GM13977 (cell line): ENCODE data around the gene CD99.
"Not testable (repeated sequence)": the region's sequence is repeated elsewhere in the genome, so short reads cannot be mapped to it uniquely, and the experiment has no call there.

ENCODE experiments used
- DNase-seq: peaks from one replicate; pipeline ENCODE4 v3.0.0; 2012; ENCODE audit warnings: low spot score
- in situ Hi-C: fragments of 300-500 bp; cut with MboI; formaldehyde crosslinking; loops from one replicate; pipeline ENCODE4 v1.12.0; 2022; ENCODE audit warnings: low sequenced_read_pairs, low pct_unique_long_range_greater_than_20kb, mixed read lengths, inconsistent platforms; ENCODE audit not compliant: unreplicated experiment
- TF ChIP-seq, protein P1 (sequence below): IDR thresholded peaks from 2 replicates; pipeline ENCODE4 v1.5.1; 2012; ENCODE audit warnings: mild to moderate bottlenecking, control low read depth; ENCODE audit not compliant: insufficient read depth; ENCODE audit errors: extremely low read depth, missing control alignments

CD99 gene

DNA sequence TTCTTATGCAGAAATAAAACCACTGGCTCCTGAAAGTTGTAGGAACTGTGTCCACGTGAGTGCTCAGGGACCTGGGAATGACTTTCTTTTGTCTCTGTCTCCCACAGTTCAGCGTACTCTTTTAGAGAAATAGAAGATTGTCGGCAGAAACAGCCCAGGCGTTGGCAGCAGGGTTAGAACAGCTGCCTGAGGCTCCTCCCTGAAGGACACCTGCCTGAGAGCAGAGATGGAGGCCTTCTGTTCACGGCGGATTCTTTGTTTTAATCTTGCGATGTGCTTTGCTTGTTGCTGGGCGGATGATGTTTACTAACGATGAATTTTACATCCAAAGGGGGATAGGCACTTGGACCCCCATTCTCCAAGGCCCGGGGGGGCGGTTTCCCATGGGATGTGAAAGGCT is 49.6 kb downstream of the CD99 start:
- in situ Hi-C loops, result no loop called here
- DNase-seq, result no peak
- TF ChIP-seq, protein P1, sequence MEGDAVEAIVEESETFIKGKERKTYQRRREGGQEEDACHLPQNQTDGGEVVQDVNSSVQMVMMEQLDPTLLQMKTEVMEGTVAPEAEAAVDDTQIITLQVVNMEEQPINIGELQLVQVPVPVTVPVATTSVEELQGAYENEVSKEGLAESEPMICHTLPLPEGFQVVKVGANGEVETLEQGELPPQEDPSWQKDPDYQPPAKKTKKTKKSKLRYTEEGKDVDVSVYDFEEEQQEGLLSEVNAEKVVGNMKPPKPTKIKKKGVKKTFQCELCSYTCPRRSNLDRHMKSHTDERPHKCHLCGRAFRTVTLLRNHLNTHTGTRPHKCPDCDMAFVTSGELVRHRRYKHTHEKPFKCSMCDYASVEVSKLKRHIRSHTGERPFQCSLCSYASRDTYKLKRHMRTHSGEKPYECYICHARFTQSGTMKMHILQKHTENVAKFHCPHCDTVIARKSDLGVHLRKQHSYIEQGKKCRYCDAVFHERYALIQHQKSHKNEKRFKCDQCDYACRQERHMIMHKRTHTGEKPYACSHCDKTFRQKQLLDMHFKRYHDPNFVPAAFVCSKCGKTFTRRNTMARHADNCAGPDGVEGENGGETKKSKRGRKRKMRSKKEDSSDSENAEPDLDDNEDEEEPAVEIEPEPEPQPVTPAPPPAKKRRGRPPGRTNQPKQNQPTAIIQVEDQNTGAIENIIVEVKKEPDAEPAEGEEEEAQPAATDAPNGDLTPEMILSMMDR, result no peak

- in situ Hi-C loops, result no loop called here
- DNase-seq, result no peak
These were observed 50.3 kb downstream of the CD99 start for GRCh38 chrX:2741386-2741785.

DNA sequence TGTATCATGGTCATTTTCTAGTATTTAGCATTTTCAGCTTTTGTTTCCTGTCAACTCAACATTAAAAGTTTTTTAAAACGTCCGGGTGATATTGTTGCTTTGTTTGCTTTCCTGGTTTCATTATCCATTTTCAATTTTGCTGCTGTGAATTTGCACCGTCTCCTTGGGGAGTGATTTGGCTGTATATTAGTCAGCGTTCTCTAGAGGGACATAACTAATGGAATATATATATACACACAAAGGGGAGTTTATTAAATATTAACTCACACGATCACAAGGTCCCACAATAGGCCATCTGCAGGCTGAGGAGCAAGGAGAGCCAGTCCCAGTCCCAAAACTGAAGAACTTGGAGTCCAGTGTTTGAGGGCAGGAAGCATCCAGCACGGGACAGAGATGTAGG is 55.2 kb downstream of the CD99 start:
- in situ Hi-C loops, DNase-seq: not testable (repeated sequence)

More at GRCh38 chrX:2741386-2741785, 50.3 kb downstream of the CD99 start:
- TF ChIP-seq, protein P1, result no peak

GRCh38 chrX:2748171-2748814 is 57.2 kb downstream of the CD99 start:
- TF ChIP-seq, protein P1, result no peak
- no peak for DNase-seq
- in situ Hi-C loops, result no loop called here

- DNase-seq, result no peak
- in situ Hi-C loops, result no loop called here
- TF ChIP-seq, protein P1, result no peak
These were observed 57.7 kb downstream of the CD99 start for GRCh38 chrX:2748815-2749188.

DNA sequence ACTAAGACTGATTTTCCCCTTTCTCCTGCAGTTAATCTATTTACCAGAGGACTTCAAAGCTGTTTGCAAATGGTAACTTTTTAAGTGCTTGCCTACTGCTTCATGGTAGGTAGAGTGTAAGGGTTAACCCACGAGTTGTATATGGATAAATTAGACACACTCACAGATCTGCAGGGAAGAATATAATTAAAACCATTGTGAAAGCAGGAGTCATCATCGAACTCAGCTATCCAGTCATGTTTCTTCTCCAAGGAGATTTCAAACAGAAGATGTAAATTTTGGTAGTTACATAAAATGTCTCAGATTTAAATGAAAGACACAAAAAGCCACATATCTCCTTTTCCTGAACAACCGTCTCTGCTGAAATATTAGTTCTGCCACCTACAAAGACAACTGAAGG is 60.2 kb downstream of the CD99 start:
- TF ChIP-seq, protein P1, result no peak
- DNase-seq, result no peak
- in situ Hi-C loops, result no loop called here

- in situ Hi-C loops, DNase-seq: not testable (repeated sequence)
These were observed 60.8 kb downstream of the CD99 start, which contains the start of gene XG for GRCh38 chrX:2751874-2752300. Gene XG (plus strand): TSS chrX:2752040. CDS start chrX:2752275, 235 bp downstream.

DNA sequence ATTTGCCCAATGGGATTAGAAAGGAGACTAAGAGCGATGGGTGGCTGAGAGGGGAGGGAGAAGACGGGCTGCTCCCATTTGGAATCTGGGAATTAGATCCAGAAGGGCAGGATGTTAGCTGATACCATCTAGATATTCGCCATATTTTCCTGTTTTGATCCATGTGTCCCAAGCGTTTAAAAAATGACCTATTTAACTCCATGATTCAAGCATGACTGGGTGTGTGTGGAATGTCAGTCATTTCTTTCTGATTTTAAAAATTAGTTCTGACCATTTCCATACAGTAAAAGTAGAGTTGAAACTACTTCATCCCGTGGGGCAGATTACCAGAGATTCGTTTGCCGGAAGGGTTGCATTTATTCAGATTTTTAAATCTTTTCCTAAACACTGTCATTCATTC is 61.3 kb downstream of the CD99 start:
- DNase-seq, in situ Hi-C loops: not testable (repeated sequence)

DNA sequence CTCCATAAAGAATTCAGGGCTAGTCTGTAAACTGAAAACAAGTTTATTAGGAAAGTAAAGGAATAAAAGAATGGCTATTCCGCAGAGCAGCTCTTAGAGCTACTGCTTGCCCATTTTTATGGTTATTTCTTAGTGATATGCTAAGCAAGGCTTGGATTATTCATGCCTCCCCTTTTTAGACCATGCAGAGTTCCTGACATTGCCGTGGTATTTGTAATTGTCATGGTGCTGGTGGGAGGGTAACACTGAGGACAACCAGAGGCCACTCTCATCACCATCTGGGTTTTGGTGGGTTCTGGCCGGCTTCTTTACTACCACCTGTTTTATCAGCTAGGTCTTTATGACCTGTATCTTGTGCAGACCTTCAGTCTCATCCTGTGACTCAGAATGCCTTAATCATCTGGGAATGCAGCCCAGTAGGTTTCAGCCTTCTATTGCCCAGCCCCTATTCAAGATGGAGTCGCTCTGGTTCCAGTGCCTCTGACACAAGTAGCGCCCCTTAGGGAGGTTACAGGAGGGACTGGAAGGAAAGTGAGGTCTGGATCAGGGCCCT is 64.1 kb downstream of the CD99 start:
- in situ Hi-C loops, DNase-seq: not testable (repeated sequence)
